Hair follicular keratinocyte (primary cell): ENCODE measurements around the gene LCK. TPM values are rescaled to one million over a fixed set of nuclear protein-coding genes. Genes with fewer than 3 reads are reported as not detected.

Experiments
- total RNA-seq: library from RNA; depleted of rRNA; stranded (reverse); fragments of >200 nt; gene quantifications from 2 replicates; pipeline ENCODE4 v1.2.3, GENCODE V29; 2015

Gene LCK
- 0.84 and 0.86 TPM in 2 replicates for total RNA-seq

GRCh38 chr1:32250893-32251716 lies at the start of gene LCK:
LCK (plus strand) TSS chr1:32251265; CDS start chr1:32274330, 23,065 bp downstream.

GRCh38 chr1:32205401-32206370 lies 45.4 kb upstream of the LCK start, which contains the start of gene IQCC:
IQCC (plus strand) TSS chr1:32205671; CDS start chr1:32205682, 11 bp downstream.

GRCh38 chr1:32208891-32209328 lies 42.2 kb upstream of the LCK start, which contains the start of gene DCDC2B:
DCDC2B (plus strand) TSS chr1:32209089; CDS start chr1:32209094, 5 bp downstream.

GRCh38 chr1:32221980-32222755 lies 28.9 kb upstream of the LCK start, which contains the start of the genes EIF3I and TMEM234:
EIF3I (plus strand) TSS chr1:32222407; CDS start chr1:32222442, 35 bp downstream.
TMEM234 (minus strand) TSS chr1:32222353; CDS start chr1:32222322, 31 bp downstream.

GRCh38 chr1:32246888-32247273 lies 4.2 kb upstream of the LCK start, which contains the start of gene FAM167B:
FAM167B (plus strand) TSS chr1:32247222; CDS start chr1:32247422, 200 bp downstream.

DNA sequence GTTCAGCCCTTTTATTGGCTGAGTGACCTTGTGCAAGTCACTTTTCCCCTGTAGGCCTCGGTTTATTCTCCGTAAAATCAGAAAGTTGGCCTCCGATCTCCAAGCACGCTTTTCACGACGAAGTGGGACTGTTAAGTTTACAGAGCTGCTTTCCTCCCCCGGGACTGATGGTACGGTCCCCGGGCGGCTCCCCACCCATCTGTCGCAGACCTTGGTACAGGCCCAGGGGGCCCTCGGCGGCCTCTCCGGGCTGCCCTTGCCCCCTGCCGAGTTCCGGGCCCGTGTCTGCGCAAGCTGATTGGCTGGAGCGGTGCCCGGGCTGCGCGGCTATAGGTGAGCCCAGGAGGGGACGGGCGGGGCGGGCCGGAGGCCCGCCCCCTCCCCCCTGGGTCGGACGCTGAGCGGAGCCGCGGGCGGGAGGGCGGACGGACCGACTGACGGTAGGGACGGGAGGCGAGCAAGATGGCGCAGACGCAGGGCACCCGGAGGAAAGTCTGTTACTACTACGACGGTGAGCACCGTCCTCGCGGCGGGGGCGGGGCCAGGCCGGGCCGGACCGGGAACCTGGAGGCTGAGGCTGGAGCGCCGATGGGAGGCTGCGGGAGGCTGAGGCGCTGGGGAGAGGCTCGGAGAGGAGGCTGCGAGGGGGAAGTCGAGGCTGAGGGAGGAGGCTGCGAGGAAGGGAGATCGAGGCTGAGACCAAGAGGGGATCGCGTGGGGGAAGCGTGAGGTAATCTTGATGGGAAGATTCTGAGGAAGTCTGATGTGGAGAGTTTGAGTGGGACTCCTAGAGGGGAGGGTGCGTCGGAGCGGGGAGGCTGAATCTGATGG lies 40.9 kb downstream of the LCK start, which contains the start of gene HDAC1:
Gene HDAC1 (plus strand): TSS at position 376 of the 831 bp plus-strand sequence. CDS start 87 bp downstream, at position 463.

Other genes starting within 250 kb of the LCK start
- gene KHDRBS1, start 237.4 kb upstream of the LCK start, total RNA-seq: 70.8 and 87.9 TPM in 2 replicates
- 5.2 and 6.1 TPM in 2 replicates for gene TMEM39B, start 178.3 kb upstream of the LCK start, total RNA-seq
- 37.1 and 43.7 TPM in 2 replicates for gene KPNA6, start 143.2 kb upstream of the LCK start, total RNA-seq
- 44.2 and 46.2 TPM in 2 replicates for gene TXLNA, start 71.6 kb upstream of the LCK start, total RNA-seq
- gene CCDC28B, start 50.7 kb upstream of the LCK start, total RNA-seq: 9.0 and 10.8 TPM in 2 replicates
- 0.94 and 4.3 TPM in 2 replicates for gene IQCC, start 45.6 kb upstream of the LCK start, total RNA-seq
- not detected in 2 replicates for gene DCDC2B, start 42.2 kb upstream of the LCK start, total RNA-seq
- gene TMEM234, start 28.9 kb upstream of the LCK start, total RNA-seq: 7.2 and 13.5 TPM in 2 replicates
- 421 and 448 TPM in 2 replicates for gene EIF3I, start 28.9 kb upstream of the LCK start, total RNA-seq
- not detected in 2 replicates for gene FAM167B, start 4.0 kb upstream of the LCK start, total RNA-seq
- 70.8 and 91.0 TPM in 2 replicates for gene HDAC1, start 40.8 kb downstream of the LCK start, total RNA-seq
- 11.9 and 18.0 TPM in 2 replicates for gene MARCKSL1, start 85.0 kb downstream of the LCK start, total RNA-seq
- 1.2 and 1.5 TPM in 2 replicates for gene FAM229A, start 111.2 kb downstream of the LCK start, total RNA-seq
- not detected in 2 replicates for gene TSSK3, start 111.3 kb downstream of the LCK start, total RNA-seq
- 34.3 and 51.9 TPM in 2 replicates for gene BSDC1, start 143.2 kb downstream of the LCK start, total RNA-seq
- gene ZBTB8B, start 213.8 kb downstream of the LCK start, total RNA-seq: not detected in 2 replicates